Measurements from ENCODE around the gene NAB2.

GRCh38 chr12:57106021-57106708, 17.3 kb downstream of the NAB2 start:
- TF ChIP-seq EP300 (IDR thresholded peaks at IDR 0.05) = no peak
- no peak for TF ChIP-seq POLR2A (IDR thresholded peaks at IDR 0.05)
- TF ChIP-seq, protein P1, sequence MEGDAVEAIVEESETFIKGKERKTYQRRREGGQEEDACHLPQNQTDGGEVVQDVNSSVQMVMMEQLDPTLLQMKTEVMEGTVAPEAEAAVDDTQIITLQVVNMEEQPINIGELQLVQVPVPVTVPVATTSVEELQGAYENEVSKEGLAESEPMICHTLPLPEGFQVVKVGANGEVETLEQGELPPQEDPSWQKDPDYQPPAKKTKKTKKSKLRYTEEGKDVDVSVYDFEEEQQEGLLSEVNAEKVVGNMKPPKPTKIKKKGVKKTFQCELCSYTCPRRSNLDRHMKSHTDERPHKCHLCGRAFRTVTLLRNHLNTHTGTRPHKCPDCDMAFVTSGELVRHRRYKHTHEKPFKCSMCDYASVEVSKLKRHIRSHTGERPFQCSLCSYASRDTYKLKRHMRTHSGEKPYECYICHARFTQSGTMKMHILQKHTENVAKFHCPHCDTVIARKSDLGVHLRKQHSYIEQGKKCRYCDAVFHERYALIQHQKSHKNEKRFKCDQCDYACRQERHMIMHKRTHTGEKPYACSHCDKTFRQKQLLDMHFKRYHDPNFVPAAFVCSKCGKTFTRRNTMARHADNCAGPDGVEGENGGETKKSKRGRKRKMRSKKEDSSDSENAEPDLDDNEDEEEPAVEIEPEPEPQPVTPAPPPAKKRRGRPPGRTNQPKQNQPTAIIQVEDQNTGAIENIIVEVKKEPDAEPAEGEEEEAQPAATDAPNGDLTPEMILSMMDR (IDR thresholded peaks at IDR 0.05) = no peak
